NCI-H1694 (cell line): ENCODE data around the gene CACNA1H.
"Not testable (repeated sequence)": the region's sequence is repeated elsewhere in the genome, so short reads cannot be mapped to it uniquely, and the experiment has no call there.

Experiments used
- DNase-seq: peaks from one replicate; lab custom pipeline; 2025; lab: John Stamatoyannopoulos, UW

Gene CACNA1H

GRCh38 chr16:1228227-1228626 is 75.3 kb downstream of the CACNA1H start:
- DNase-seq, result not testable (repeated sequence)

- DNase-seq, result not testable (repeated sequence)
Measured at GRCh38 chr16:1229476-1229875, 76.6 kb downstream of the CACNA1H start.

- not testable (repeated sequence) for DNase-seq
Measured at GRCh38 chr16:1230084-1230470, 77.2 kb downstream of the CACNA1H start, which contains the start of gene TPSB2. Gene TPSB2, minus strand, starts transcription at chr16:1230184. Its CDS starts 233 bp downstream, at chr16:1229951.

GRCh38 chr16:1230471-1231212 is 77.7 kb downstream of the CACNA1H start:
- not testable (repeated sequence) for DNase-seq

- DNase-seq, result not testable (repeated sequence)
Measured at GRCh38 chr16:1231301-1231700, 78.4 kb downstream of the CACNA1H start.

- DNase-seq, result not testable (repeated sequence)
Measured at GRCh38 chr16:1232049-1232748, 79.3 kb downstream of the CACNA1H start.

GRCh38 chr16:1236659-1237058 is 83.8 kb downstream of the CACNA1H start:
- not testable (repeated sequence) for DNase-seq

GRCh38 chr16:1237990-1238389 is 85.1 kb downstream of the CACNA1H start:
- DNase-seq, result no peak

GRCh38 chr16:1238909-1239308 is 86.0 kb downstream of the CACNA1H start:
- DNase-seq, result not testable (repeated sequence)

GRCh38 chr16:1239575-1239974 is 86.7 kb downstream of the CACNA1H start:
- DNase-seq, result not testable (repeated sequence)

- DNase-seq, result not testable (repeated sequence)
Measured at GRCh38 chr16:1240436-1240835, 87.5 kb downstream of the CACNA1H start, which contains the start of gene TPSAB1. Gene TPSAB1, plus strand, starts transcription at chr16:1240705. Its CDS starts 234 bp downstream, at chr16:1240939.

GRCh38 chr16:1241081-1241480 is 88.2 kb downstream of the CACNA1H start:
- DNase-seq, result not testable (repeated sequence)

- not testable (repeated sequence) for DNase-seq
Measured at GRCh38 chr16:1243363-1243762, 90.5 kb downstream of the CACNA1H start.

GRCh38 chr16:1243907-1244850 is 91.3 kb downstream of the CACNA1H start:
- not testable (repeated sequence) for DNase-seq

GRCh38 chr16:1244881-1245280 is 92.0 kb downstream of the CACNA1H start:
- DNase-seq, result no peak

- no peak for DNase-seq
Measured at GRCh38 chr16:1245452-1246020, 92.6 kb downstream of the CACNA1H start.

- not testable (repeated sequence) for DNase-seq
Measured at GRCh38 chr16:1247903-1248537, 95.1 kb downstream of the CACNA1H start.

GRCh38 chr16:1249031-1249755 is 96.3 kb downstream of the CACNA1H start:
- DNase-seq, result not testable (repeated sequence)

GRCh38 chr16:1253701-1254364 is 100.9 kb downstream of the CACNA1H start:
- not testable (repeated sequence) for DNase-seq

GRCh38 chr16:1254821-1255220 is 101.9 kb downstream of the CACNA1H start:
- not testable (repeated sequence) for DNase-seq
